GM18868 (cell line): ENCODE results near the gene MOAP1.
"Not testable (repeated sequence)": the region's sequence is repeated elsewhere in the genome, so short reads cannot be mapped to it uniquely, and the experiment has no call there.

Experiments used
- ATAC-seq: cut with Tn5 transposase; IDR thresholded peaks from one replicate; pipeline ENCODE4 v1.9.1; 2021; ENCODE audit warnings: mild to moderate bottlenecking, moderate library complexity; ENCODE audit not compliant: unreplicated experiment

MOAP1 gene

DNA sequence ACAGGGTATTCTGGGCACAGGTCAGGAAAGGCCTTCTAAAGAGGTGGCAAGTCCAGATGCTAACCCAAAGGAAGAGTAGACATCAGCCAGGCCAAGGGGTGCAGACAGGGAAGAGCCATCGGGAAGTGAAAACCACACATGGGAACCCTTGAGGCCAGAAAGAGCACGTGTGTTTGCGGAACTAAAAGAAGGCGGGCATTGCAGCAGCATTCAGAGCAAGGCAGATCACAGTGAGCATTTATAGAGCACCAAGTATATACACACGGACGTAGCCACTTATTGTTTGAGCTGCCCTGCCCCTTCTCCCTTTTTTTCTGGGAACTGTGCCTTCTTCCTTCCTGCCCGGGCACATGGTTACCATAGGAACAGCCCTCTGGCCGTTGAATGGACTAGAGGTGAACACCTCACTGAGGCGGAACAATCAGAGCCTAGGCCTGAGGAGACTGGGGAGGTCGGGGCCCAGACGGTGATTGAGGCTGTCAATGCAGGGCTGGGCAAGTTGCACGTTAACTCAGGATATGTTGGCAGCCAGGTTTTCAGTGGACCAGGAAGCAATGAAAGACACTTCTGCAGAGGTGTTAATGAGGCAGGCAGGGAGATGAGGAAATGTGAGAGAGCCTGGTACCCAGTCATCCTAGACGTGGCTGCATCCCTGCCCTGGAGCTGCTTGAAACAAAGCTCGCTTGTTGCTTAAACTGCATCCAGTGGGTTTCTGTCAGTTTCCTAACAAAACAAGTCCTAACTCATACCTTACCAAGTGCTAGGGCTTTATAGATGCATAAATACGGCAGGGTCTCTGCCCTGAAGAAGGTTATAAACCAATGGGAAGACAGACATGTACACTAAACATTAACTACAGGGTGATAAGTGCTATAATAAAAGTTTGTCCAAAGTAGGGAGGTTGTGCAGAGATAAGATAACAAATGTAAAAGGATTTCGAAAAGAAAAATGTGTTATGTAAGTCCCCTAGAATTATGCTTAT, 34.2 kb downstream of the MOAP1 start:
- no peak for ATAC-seq

DNA sequence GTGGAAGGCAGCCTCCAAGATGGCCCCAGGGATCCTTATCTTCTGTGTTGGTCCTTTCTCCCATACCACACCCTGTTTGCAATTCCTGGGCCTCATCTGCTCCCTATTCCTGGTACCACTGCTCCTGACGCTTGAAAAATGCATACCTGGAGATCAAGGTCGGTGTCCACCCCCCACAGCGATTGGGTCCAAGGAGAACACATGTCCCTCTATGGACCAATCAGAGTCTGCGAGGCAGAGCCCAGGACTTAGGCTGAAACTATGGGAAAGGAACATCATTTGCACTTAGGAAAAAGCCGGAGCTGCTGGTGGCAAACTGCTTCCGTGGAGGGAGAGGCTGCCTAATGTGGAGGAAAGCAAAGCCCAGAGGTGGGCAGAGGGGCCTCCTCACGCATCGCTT, 35.7 kb downstream of the MOAP1 start:
- ATAC-seq, result no peak

- no peak for ATAC-seq
Observed at GRCh38 chr14:93146119-93146518, 38.6 kb downstream of the MOAP1 start.

GRCh38 chr14:93142854-93143652, 41.6 kb downstream of the MOAP1 start:
- no peak for ATAC-seq

DNA sequence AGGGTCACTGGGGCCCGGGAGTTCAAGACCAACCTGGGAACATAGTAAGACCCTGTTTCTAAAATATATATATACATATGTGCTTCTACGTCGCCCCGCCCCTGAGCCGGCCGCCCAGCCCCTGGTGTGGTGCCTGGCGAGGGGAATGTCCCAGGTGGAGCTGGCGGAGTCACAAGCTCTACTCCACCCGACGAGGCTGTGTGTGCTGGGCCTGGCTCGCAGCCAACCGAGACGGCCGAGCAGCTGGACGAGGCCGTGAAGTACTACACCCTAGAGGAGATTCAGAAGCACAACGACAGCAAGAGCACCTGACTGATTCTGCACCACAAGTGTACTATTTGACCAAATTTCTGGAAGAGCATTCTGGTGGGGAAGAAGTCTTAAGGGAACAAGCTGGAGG, 46.8 kb downstream of the MOAP1 start:
- no peak for ATAC-seq

GRCh38 chr14:93136508-93136907, 48.2 kb downstream of the MOAP1 start:
- ATAC-seq, result not testable (repeated sequence)

DNA sequence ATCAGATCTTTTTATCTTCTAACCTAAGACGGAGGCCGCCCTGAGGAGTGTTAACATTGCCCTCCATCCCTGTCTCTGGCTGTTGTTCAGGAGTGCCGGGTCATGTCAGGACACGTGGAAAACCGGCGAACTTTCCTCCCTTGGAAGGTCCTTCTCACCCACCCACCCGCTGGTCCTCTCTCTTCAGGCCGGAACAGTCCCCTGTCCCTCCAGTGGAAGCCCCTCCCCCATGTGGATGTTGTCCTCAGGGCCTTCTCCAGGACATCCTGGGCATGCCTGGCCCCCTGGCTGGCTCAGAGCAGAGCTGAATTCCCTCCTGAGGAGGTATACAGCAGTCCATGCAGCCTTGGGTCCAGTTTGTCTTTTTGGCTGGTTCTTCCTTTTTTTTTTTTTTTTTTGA, 48.7 kb downstream of the MOAP1 start:
- ATAC-seq, result no peak

GRCh38 chr14:93135399-93135798, 49.3 kb downstream of the MOAP1 start:
- ATAC-seq, result no peak

DNA sequence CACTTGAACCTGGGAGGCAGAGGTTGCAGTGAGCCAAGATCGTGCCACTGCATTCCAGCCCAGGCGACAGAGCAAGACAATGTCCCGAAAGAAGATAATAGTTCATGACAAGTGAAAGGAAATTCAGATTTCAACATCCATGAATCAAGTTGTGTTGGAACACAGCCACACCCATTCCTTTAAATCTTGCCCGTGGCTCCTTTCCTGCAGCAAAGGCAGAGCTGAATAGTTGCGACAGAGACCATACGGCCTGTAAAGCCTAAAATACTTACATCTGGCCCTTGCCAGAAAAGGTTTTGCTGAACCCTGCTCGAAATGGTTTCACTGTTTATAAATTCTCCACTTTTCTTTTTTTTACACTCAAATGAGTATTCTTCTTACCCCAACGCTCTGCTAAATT, 51.2 kb downstream of the MOAP1 start:
- no peak for ATAC-seq

GRCh38 chr14:93132472-93133065, 52.1 kb downstream of the MOAP1 start:
- ATAC-seq, result no peak
